Endothelial cell (in vitro differentiated cells): ENCODE data around the gene CHMP4B. TPM values are rescaled to one million over a fixed set of nuclear protein-coding genes. Genes with fewer than 3 reads are reported as not detected.

ENCODE experiments used
- DNase-seq: peaks from one replicate; pipeline ENCODE4 v3.0.0; 2021; ENCODE audit warnings: low spot score
- H3K27ac Mint-ChIP-seq: one replicate; pipeline ENCODE4 v1.8.0; 2021; ENCODE audit warnings: mixed read lengths, inconsistent platforms; ENCODE audit not compliant: unreplicated experiment
- H3K27me3 Mint-ChIP-seq: one replicate; pipeline ENCODE4 v1.8.0; 2021; ENCODE audit warnings: mild to moderate bottlenecking, moderate library complexity, mixed read lengths, inconsistent platforms; ENCODE audit not compliant: unreplicated experiment
- H3K36me3 Mint-ChIP-seq: one replicate; pipeline ENCODE4 v1.8.0; 2021; ENCODE audit warnings: mild to moderate bottlenecking, low read depth, mixed read lengths, inconsistent platforms; ENCODE audit not compliant: unreplicated experiment
- H3K4me1 Mint-ChIP-seq: one replicate; pipeline ENCODE4 v1.8.0; 2021; ENCODE audit warnings: mild to moderate bottlenecking, mixed read lengths, inconsistent platforms; ENCODE audit not compliant: unreplicated experiment
- H3K4me3 Mint-ChIP-seq: one replicate; pipeline ENCODE4 v1.8.0; 2021; ENCODE audit warnings: mild to moderate bottlenecking, mixed read lengths, inconsistent platforms; ENCODE audit not compliant: unreplicated experiment
- H3K9me3 Mint-ChIP-seq: one replicate; pipeline ENCODE4 v1.8.0; 2021; ENCODE audit warnings: mixed read lengths, inconsistent platforms; ENCODE audit not compliant: unreplicated experiment
- total RNA-seq: library from RNA; stranded (reverse); fragmentation: NEBNext Ultra II Directional; extraction: Animal tissue kit (Norgen Biotek cat#: 25700); gene quantifications from one replicate; pipeline ENCODE4 v1.2.1, GENCODE V29; 2021; ENCODE audit not compliant: unreplicated experiment
- TF ChIP-seq, protein P1 (sequence below): fragments of 200-600 bp; sonication (generic); IDR thresholded peaks from one replicate; pipeline ENCODE4 v1.5.0; 2021; ENCODE audit warnings: antibody characterized with exemption; ENCODE audit not compliant: unreplicated experiment

The CHMP4B gene
- total RNA-seq, 1 donor from 2014 or later, result 117 TPM

DNA sequence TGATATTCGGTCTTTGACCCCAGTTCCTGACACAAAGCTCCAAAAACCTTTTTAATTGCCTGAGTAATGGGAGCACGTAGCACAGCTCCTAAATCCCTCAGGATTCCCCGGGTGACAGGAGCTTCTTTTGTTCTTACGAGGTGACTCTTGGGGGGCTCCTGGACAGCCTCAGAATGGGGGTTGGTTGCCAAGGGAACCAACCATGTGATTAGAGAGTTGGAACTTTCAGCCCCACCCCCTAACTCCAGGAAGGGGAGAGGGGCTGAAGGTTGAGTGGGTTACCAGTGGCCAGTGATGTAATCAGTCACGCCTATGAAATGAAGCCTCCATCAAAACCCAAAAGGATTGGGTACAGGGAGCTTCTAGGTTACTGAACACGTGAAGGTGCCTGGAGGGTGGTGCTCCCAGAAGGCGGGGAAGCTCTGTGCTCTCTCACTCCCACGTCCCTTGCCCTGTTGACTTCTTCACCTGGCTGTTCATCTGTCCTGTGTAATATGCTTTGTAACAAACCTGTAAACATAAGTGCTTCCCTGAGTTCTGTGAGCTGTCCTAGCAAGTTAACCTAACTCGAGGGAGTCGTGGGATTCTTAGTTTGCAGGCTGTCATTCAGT is 89.5 kb downstream of the CHMP4B start:
- TF ChIP-seq, protein P1, sequence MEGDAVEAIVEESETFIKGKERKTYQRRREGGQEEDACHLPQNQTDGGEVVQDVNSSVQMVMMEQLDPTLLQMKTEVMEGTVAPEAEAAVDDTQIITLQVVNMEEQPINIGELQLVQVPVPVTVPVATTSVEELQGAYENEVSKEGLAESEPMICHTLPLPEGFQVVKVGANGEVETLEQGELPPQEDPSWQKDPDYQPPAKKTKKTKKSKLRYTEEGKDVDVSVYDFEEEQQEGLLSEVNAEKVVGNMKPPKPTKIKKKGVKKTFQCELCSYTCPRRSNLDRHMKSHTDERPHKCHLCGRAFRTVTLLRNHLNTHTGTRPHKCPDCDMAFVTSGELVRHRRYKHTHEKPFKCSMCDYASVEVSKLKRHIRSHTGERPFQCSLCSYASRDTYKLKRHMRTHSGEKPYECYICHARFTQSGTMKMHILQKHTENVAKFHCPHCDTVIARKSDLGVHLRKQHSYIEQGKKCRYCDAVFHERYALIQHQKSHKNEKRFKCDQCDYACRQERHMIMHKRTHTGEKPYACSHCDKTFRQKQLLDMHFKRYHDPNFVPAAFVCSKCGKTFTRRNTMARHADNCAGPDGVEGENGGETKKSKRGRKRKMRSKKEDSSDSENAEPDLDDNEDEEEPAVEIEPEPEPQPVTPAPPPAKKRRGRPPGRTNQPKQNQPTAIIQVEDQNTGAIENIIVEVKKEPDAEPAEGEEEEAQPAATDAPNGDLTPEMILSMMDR, result no peak
- Mint-ChIP-seq H3K4me1 (no peaks in the 10 kb centered on the region), H3K9me3 (no peaks in the 10 kb centered on the region), H3K36me3 (no peaks in the 10 kb centered on the region), H3K27me3 (peaks cover 2% of the 10 kb centered on the region), H3K27ac (no peak overlapping the region), H3K4me3 (no peak overlapping the region)
- DNase-seq, result no peak

DNA sequence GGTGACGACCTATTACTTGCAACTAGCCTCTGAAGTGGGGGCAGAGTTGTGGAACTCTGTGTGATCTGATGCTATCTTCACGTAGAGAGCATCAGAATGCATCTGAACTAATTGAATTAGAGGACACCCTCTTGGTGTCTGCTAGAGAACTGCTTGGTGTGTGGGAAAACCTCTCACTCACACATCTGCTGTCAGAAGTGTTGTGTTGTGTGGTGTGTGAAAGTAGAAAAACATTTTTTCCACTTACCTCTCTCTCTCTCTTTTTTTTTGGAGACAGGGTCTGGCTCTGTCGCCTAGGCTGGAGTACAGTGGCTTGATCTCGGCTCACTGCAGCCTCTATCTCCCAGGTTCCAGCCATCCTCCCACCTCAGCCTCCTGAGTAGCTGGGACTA is 90.0 kb downstream of the CHMP4B start:
- no peak for DNase-seq
- Mint-ChIP-seq H3K27me3 (peaks cover 2% of the 10 kb centered on the region), H3K4me1 (no peaks in the 10 kb centered on the region), H3K4me3 (no peak overlapping the region), H3K27ac (no peak overlapping the region), H3K36me3 (no peaks in the 10 kb centered on the region), H3K9me3 (no peaks in the 10 kb centered on the region)
- TF ChIP-seq, protein P1, result no peak

DNA sequence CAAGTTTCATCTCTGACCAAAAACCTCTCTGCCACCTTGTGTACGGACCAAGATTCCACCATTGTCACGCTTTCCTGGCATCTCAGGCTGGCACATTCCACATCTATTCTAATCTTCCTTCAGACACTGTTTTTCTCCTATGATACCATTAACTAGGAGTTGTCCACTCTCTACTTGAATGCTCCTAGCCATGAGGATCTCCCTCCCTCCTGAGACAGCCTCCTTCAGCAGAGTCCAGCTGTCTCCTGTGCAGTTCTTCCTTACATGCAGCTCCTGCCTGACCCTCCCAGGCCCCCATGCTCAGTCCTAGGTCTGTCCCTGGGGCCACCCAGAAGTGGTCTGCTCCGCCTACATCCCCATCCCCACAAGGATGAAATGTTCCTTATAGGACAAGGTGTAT is 90.9 kb downstream of the CHMP4B start:
- no peaks in the 10 kb centered on the region for H3K36me3 Mint-ChIP-seq
- H3K9me3 Mint-ChIP-seq, result no peaks in the 10 kb centered on the region
- no peaks in the 10 kb centered on the region for H3K4me1 Mint-ChIP-seq
- TF ChIP-seq, protein P1, result no peak
- H3K27me3 Mint-ChIP-seq, result peaks cover 1% of the 10 kb centered on the region
- no peak overlapping the region for H3K4me3 Mint-ChIP-seq
- no peak overlapping the region for H3K27ac Mint-ChIP-seq
- DNase-seq, result no peak

Other genes starting within 250 kb of the CHMP4B start
- gene C20orf144, start 149.0 kb upstream of the CHMP4B start, total RNA-seq, result not detected
- not detected for gene ACTL10, start 144.4 kb upstream of the CHMP4B start, total RNA-seq
- 9.8 TPM for gene NECAB3, start 136.9 kb upstream of the CHMP4B start, total RNA-seq
- 6.7 TPM for gene E2F1, start 125.0 kb upstream of the CHMP4B start, total RNA-seq
- gene PXMP4, start 91.0 kb upstream of the CHMP4B start, total RNA-seq, result 6.0 TPM
- 3.5 TPM for gene ZNF341, start 79.4 kb upstream of the CHMP4B start, total RNA-seq
- gene RALY, start 182.6 kb downstream of the CHMP4B start, total RNA-seq, result 168 TPM